ENCODE results near the gene LTBP1.

Gene LTBP1

GRCh38 chr2:33002863-33003262, 56.1 kb downstream of the LTBP1 start:
- no peak for TF ChIP-seq Cebpa-rat (IDR thresholded peaks at IDR 0.05)
- Histone ChIP-seq H3K9ac (no peak overlapping the region), H3K4me1 (no peaks in the 10 kb centered on the region), H3K36me3 (no peaks in the 10 kb centered on the region), H3K4me3 (no peak overlapping the region), H3K4me2 (no peak overlapping the region), H3K27me3 (no peaks in the 10 kb centered on the region), H3K9me3 (no peaks in the 10 kb centered on the region), H4K20me1 (no peaks in the 10 kb centered on the region), H3K27ac (no peak overlapping the region)

DNA sequence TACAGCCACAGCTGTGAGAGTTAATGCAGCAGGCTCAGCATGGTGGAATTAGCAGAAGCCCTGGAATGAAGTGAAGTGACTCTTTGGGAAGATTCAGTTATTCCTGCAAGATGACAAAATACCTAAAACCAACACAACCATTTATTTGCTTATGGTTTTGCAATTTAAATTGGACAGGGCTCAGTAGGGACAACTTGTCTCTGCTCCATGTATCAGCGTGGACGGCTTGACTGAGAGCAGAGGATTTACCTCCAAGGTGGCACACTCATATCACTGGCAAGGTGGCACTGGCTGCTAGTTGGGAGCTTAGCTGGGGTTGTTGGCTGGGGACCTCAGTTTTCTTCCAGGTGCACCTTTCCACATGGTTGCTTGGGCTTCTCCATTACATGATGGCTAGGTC, 58.3 kb downstream of the LTBP1 start:
- no peak overlapping the region for H3K27ac ChIP-seq
- no peak for TF ChIP-seq Cebpa-rat (IDR thresholded peaks at IDR 0.05)
- H3K4me3 ChIP-seq = no peak overlapping the region
- H3K4me2 ChIP-seq = no peak overlapping the region
- H3K36me3 ChIP-seq = no peaks in the 10 kb centered on the region
- no peak overlapping the region for H3K9ac ChIP-seq
- no peaks in the 10 kb centered on the region for H3K4me1 ChIP-seq
- no peaks in the 10 kb centered on the region for H3K27me3 ChIP-seq
- no peaks in the 10 kb centered on the region for H3K9me3 ChIP-seq
- H4K20me1 ChIP-seq = no peaks in the 10 kb centered on the region

GRCh38 chr2:33008716-33009115, 62.0 kb downstream of the LTBP1 start:
- Histone ChIP-seq H3K27me3 (no peaks in the 10 kb centered on the region), H3K9me3 (no peaks in the 10 kb centered on the region), H3K4me1 (no peaks in the 10 kb centered on the region), H3K4me3 (no peak overlapping the region), H4K20me1 (no peaks in the 10 kb centered on the region), H3K9ac (no peak overlapping the region), H3K27ac (no peak overlapping the region), H3K4me2 (no peak overlapping the region), H3K36me3 (no peaks in the 10 kb centered on the region)
- TF ChIP-seq Cebpa-rat (IDR thresholded peaks at IDR 0.05) = no peak

DNA sequence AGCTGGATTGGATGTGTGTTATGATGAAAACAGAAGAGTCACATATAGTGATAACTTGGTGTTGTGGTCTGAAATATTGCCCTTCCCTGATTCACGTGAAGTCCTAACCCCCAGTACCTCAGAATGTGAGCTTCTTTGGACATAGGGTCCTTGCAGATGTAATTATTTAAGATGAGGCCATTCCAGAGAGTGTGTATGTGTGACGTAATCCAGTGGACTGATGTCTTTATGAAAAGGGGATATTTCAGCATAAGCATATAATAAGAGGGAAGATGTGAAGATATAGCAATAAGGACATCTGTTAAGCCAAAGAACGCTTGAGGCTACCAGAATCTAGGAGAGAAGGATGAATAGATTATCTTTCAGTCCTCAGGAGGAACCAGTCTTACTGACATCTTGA, 62.5 kb downstream of the LTBP1 start:
- no peaks in the 10 kb centered on the region for H3K27me3 ChIP-seq
- H3K9me3 ChIP-seq = no peaks in the 10 kb centered on the region
- H3K4me3 ChIP-seq = no peak overlapping the region
- H3K36me3 ChIP-seq = no peaks in the 10 kb centered on the region
- no peaks in the 10 kb centered on the region for H3K4me1 ChIP-seq
- no peak overlapping the region for H3K9ac ChIP-seq
- no peak overlapping the region for H3K4me2 ChIP-seq
- TF ChIP-seq Cebpa-rat (IDR thresholded peaks at IDR 0.05) = no peak
- H4K20me1 ChIP-seq = no peaks in the 10 kb centered on the region
- no peak overlapping the region for H3K27ac ChIP-seq

- no peak overlapping the region for H3K27ac ChIP-seq
- no peaks in the 10 kb centered on the region for H3K27me3 ChIP-seq
- no peak overlapping the region for H3K4me3 ChIP-seq
- no peaks in the 10 kb centered on the region for H4K20me1 ChIP-seq
- TF ChIP-seq Cebpa-rat (IDR thresholded peaks at IDR 0.05) = no peak
- no peaks in the 10 kb centered on the region for H3K9me3 ChIP-seq
- no peak overlapping the region for H3K4me2 ChIP-seq
- no peaks in the 10 kb centered on the region for H3K36me3 ChIP-seq
- no peaks in the 10 kb centered on the region for H3K4me1 ChIP-seq
- H3K9ac ChIP-seq = no peak overlapping the region
These were observed 64.6 kb downstream of the LTBP1 start for GRCh38 chr2:33011373-33011772.

DNA sequence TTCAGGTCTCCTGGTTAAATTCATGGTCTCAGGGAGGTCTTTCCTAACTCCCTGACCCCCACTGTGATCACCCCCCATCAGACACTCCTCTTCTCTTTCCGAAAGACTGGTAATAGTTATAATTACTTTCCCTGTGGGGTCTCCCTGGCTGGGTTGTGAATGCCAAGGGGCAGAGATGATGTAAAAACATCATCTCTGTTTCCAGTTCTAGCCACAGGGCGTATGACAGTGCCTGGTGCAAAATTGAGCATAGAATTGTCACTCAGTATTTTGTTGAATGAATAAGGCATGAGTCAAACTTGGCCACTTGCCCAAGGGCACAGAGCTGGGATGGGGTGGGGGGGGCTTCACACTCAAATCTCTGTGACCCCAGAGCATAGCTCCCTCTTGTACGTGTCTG, 65.2 kb downstream of the LTBP1 start:
- H3K9me3 ChIP-seq = no peaks in the 10 kb centered on the region
- no peaks in the 10 kb centered on the region for H4K20me1 ChIP-seq
- TF ChIP-seq Cebpa-rat (IDR thresholded peaks at IDR 0.05) = no peak
- H3K36me3 ChIP-seq = no peaks in the 10 kb centered on the region
- H3K27ac ChIP-seq = no peak overlapping the region
- no peak overlapping the region for H3K9ac ChIP-seq
- H3K4me1 ChIP-seq = no peaks in the 10 kb centered on the region
- H3K4me2 ChIP-seq = no peak overlapping the region
- H3K4me3 ChIP-seq = no peak overlapping the region
- H3K27me3 ChIP-seq = no peaks in the 10 kb centered on the region

DNA sequence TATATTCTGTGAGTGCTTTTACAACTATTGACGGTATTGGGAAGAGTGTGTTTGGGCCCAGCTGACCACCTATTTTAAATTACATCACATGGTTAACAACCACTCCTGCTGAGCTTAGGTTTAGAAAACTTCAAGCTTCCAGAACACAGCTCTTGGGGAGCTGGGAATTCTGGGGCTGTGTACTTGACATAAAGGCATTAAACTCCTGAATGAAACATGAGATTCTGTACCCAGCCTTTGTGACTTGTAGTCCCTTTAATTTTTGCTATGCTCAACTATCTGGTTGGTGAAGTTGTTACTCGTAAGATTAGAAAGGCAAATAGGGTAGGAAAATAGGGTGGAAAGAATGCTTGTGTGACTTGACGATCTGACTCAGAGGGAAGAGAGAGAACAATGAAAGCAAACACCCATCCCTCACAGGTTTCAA, 66.9 kb downstream of the LTBP1 start:
- Histone ChIP-seq H3K4me3 (no peak overlapping the region), H3K9ac (no peak overlapping the region), H3K4me2 (no peak overlapping the region), H3K9me3 (no peaks in the 10 kb centered on the region), H3K27ac (no peak overlapping the region), H4K20me1 (no peaks in the 10 kb centered on the region), H3K36me3 (no peaks in the 10 kb centered on the region), H3K4me1 (no peaks in the 10 kb centered on the region), H3K27me3 (no peaks in the 10 kb centered on the region)
- TF ChIP-seq Cebpa-rat (IDR thresholded peaks at IDR 0.05) = no peak

DNA sequence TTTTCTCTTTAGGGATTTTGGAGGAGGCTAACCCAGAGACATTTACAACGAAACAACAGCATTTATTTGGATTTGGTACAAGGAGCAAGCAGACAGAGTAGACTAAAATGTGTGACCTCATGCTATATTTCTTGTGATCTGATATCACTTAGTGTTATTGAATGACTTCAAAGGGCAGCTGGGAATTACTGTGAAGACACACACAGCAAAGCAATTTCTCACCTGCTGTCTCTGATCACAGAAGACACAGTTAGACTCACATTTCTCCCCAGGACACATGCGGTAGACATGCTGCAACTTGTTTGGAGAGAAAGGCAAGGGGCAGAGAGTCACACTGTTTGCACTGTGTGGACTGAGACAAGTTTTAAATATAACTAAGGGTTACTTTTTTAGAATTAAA, 67.5 kb downstream of the LTBP1 start:
- Histone ChIP-seq H3K4me3 (no peak overlapping the region), H3K9me3 (no peaks in the 10 kb centered on the region), H3K9ac (no peak overlapping the region), H3K27ac (no peak overlapping the region), H4K20me1 (no peaks in the 10 kb centered on the region), H3K4me1 (no peaks in the 10 kb centered on the region), H3K36me3 (no peaks in the 10 kb centered on the region), H3K4me2 (no peak overlapping the region), H3K27me3 (no peaks in the 10 kb centered on the region)
- no peak for TF ChIP-seq Cebpa-rat (IDR thresholded peaks at IDR 0.05)

GRCh38 chr2:33015421-33016142, 68.8 kb downstream of the LTBP1 start:
- H4K20me1 ChIP-seq = no peaks in the 10 kb centered on the region
- no peak overlapping the region for H3K4me3 ChIP-seq
- no peaks in the 10 kb centered on the region for H3K27me3 ChIP-seq
- no peaks in the 10 kb centered on the region for H3K9me3 ChIP-seq
- TF ChIP-seq Cebpa-rat (IDR thresholded peaks at IDR 0.05) = no peak
- no peaks in the 10 kb centered on the region for H3K36me3 ChIP-seq
- no peak overlapping the region for H3K27ac ChIP-seq
- H3K4me1 ChIP-seq = no peaks in the 10 kb centered on the region
- H3K9ac ChIP-seq = no peak overlapping the region
- no peak overlapping the region for H3K4me2 ChIP-seq

DNA sequence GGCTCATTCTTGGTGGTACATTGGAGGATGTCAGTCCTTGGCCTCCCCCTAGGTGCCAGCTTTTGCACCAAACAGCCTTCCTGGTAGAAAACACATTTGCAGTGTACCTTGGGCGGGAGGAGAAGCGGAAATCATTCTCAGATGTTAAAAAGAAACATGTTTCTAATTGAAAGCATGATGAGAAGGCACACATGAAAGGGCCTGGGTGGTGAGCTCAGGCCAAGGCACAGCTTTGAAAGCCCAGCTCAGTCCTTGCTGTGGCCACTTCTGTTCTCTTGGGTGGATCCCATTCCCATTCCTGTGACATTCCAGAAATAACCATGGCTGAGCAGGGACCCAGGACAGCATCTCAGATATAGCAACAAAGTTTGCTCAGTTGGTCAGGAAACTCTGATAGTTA, 71.5 kb downstream of the LTBP1 start:
- H3K27ac ChIP-seq = no peak overlapping the region
- no peak overlapping the region for H3K4me2 ChIP-seq
- H4K20me1 ChIP-seq = no peaks in the 10 kb centered on the region
- no peaks in the 10 kb centered on the region for H3K36me3 ChIP-seq
- H3K27me3 ChIP-seq = no peaks in the 10 kb centered on the region
- no peak for TF ChIP-seq Cebpa-rat (IDR thresholded peaks at IDR 0.05)
- no peaks in the 10 kb centered on the region for H3K4me1 ChIP-seq
- H3K9me3 ChIP-seq = no peaks in the 10 kb centered on the region
- no peak overlapping the region for H3K9ac ChIP-seq
- no peak overlapping the region for H3K4me3 ChIP-seq

DNA sequence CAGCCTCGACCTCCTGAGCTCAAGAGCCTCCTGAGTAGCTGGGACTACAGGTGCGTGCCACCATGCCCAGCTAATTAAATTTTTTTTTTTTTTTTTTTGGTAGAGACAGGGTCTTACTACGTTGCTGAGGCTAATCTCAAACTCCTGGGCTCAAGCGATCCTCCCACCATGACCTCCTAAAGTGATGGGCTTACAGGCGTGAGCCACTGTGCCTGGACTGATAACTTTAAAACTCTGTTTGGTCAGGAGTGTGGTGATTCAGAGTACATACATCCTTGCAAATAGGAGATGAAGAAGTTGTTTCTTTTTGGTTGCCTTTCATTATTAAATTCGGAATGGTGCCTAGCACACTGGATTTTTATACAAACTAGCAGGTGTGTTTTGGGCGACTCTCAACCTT, 73.0 kb downstream of the LTBP1 start:
- Histone ChIP-seq H3K4me3 (no peak overlapping the region), H3K27me3 (no peaks in the 10 kb centered on the region), H3K9me3 (peaks cover 4% of the 10 kb centered on the region), H3K4me1 (no peaks in the 10 kb centered on the region), H3K4me2 (no peak overlapping the region), H3K27ac (no peak overlapping the region), H4K20me1 (no peaks in the 10 kb centered on the region), H3K36me3 (no peaks in the 10 kb centered on the region), H3K9ac (no peak overlapping the region)
- no peak for TF ChIP-seq Cebpa-rat (IDR thresholded peaks at IDR 0.05)

Data from BLaER1 (cell line).